Stimulated activated CD8-positive, alpha-beta memory T cell treated with anti-CD3 and anti-CD28 coated beads, Interleukin-4, amount 100 ng/mL, for 4 hours (primary cell): ENCODE data around the gene TCHHL1.

Source experiments
- DNase-seq, 2 donors: peaks; one replicate each; pipeline ENCODE4 v3.0.0-alpha.2; 2020; ENCODE audit warnings: low read depth in 2 of 2, low spot score in 1 of 2

Gene TCHHL1

GRCh38 chr1:152039461-152039860 is 49.4 kb downstream of the TCHHL1 start:
- no peak for DNase-seq

GRCh38 chr1:152038871-152039270 is 50.0 kb downstream of the TCHHL1 start:
- no peak for DNase-seq

DNA sequence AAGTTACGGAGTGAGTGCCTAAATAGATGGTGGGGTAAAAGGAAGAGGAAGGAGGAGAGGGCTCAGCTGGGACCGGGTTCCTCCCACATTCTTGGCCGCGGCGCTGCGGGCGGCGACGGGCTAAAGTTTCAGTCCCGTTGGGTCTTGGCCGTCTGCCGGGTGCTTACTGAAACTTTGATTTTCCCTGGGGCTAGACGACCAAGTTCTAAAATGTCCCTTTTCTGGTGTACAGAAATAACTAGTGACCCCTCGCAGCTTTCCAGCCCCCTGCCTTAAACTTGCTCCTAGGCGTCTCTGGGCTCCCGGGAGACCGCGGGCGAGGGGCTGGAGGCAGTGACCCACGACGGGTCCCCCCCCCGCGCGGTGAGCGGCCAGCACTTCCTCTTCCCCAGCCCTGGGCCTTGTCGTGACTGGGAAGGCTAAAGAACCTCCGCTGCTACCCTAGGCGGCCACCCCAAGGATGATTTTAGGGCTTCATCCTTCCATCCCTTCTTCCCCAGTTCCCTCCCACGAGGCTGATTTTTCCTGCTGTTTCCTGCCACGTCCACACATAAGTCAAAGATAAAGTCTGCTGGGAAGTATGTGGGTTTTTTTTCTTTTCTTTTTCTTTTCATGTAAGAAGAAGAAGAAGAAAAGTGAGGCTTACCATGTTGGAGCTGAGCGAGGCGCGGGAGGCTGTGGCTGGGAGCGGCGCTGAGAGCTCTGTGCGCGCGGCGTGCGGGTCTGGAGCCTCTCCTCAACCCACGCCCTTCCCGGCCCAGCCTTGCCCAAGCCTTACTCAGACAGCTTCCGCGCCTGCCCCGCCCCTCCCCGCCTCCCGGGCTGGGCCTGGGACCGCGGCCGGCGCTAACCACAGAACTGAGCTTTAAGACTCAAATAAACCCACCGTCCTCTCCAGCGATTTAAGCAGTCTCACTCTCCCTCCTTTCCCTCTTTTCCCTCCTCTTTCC is 52.3 kb downstream of the TCHHL1 start, which contains the start of gene S100A11:
S100A11 (minus strand) TSS at position 738 of the 950 bp plus-strand sequence; CDS start at position 649, 89 bp downstream.
- DNase-seq = peak in 1 of 2 donors; percentile 63

DNA sequence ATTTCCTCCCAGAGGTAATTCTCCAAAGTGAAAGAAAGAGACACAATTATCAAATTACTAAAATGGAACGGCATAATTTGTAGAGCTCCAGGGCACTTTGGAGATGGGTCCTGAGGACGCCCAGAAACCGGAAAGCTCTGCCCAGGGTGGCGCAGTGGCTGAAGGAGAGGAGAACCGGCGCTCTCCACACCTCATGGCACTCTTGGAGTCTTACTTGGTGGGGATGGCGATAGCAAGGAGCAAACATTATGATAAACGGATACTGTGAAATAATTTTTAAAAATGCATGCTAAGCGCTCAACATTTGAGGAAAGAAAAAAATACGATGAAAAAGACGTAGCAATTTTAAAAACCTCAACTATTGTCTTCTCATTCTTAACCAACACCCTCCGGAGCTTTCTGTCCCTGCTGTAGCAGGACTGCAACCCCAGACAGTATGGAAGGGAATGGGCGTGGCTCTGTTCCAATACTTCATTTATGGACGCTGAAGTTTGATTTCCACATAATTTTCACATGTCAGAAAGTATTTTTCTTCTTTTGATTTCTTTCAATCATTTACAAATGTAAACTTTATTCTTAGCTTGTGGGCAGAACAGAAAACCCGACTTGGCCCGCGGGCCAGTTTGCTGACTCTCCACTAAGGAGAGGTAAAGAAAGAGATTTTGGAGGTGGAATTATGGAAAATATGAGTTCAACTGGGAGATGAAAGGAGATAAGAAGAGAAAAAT is 53.2 kb downstream of the TCHHL1 start:
- DNase-seq = no peak

- peak in 1 of 2 donors; percentile 24 for DNase-seq
Observed at GRCh38 chr1:152034654-152035538, 54.0 kb downstream of the TCHHL1 start.

- DNase-seq = no peak
Observed at GRCh38 chr1:152034324-152034653, 54.6 kb downstream of the TCHHL1 start.
